Nucleus accumbens (tissue), 56 donors: ENCODE data around the gene ANKRD52.
"Not testable (repeated sequence)": the region's sequence is repeated elsewhere in the genome, so short reads cannot be mapped to it uniquely, and the experiment has no call there.

Source experiments
- DNase-seq, 56 donors: peaks; one replicate each; lab custom pipeline; 2025; lab: John Stamatoyannopoulos, UW

ANKRD52 gene

DNA sequence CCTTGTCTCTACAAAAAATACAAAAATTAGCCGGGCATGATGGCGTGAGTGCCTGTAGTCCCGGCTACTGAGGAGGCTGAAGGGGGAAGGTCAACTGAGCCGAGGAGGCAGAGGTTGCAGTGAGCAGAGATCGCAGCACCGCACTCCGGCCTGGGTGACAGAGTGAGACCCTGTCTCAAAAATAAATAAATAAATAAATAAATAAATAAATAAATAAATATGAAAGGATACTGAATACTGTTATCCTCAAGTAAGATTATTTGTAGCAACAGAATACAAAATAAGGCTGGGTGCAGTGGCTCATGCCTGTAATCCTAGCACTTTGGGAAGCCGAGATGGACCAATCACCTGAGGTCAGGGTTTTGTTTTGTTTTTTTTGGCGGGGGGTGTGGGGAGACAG lies 38.3 kb downstream of the ANKRD52 start:
- DNase-seq, result no peak

- no peak for DNase-seq
Measured at GRCh38 chr12:56216461-56216860, 41.7 kb downstream of the ANKRD52 start.

DNA sequence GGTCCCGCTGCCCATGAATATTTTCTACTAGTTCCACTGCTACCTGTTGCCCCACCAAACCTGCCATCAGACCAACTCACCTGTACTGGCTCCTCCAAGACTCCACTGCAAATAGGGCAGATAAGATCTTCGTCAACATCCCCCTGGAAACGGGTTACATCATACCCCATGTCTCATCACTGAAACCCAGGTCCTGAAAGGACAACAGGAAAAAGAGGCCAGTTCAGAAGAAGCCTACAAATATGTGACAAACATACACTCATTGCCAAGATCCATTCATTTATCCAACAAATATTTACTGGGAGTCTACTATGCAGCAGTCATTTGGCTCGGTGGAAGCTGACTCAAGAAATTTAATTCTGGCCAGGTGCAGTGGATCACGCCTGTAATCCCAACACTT lies 44.3 kb downstream of the ANKRD52 start:
- no peak for DNase-seq

DNA sequence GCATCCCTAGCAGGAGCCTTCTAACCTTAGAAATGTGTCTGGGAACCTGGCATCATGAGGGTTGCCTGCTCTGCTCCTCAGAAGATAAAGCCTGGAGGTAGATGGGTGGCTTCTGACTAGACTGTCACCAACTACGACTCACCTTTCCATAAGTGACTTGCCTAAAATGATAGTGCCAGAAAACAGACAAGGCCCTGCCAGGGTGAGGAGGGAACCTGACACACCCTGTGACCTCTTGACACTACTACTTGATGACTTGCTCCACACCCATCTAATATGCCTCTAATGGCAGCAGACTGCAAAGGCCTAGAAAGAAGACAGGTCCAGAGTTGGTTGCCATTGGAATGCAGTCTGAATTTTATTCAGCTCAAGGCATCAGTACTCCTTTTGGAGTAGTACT lies 45.8 kb downstream of the ANKRD52 start:
- DNase-seq, result no peak

- no peak for DNase-seq
Measured at GRCh38 chr12:56208006-56208405, 50.2 kb downstream of the ANKRD52 start.

DNA sequence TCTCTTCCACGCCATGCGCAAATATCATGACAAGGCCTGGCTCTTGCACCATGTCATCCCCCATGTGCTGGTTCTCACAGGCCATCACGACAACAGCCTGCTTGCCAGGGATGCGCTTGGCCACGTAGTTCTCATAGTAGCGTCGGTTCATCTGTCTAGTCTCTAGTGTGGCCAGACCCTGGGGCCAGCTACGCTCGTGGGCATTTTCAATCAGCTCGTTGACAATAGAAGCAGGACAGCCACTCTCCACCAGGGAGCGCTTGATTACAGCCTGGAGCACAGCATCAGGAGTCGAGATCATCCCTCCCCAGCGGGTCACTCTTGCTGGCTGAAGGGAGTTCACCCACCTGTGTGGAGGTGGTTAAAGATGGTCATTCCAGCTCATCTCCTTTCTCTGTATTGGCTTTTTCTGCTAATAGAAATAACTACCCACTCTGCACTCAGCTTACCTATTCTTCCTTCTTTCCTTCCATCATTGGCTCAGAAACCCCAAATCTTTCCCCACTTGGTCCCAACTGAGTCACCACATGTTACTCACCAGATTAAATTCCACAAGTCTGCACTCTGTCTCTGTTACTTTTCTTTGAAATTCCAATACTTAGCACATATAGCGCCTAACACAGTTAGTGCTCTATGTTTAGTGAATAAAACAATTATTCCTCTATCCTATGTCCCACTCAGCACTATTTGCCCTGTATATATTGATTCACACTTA lies 51.6 kb downstream of the ANKRD52 start:
- DNase-seq, result peak in 17 of 56 donors; percentile 0 to 33 (median 9)

DNA sequence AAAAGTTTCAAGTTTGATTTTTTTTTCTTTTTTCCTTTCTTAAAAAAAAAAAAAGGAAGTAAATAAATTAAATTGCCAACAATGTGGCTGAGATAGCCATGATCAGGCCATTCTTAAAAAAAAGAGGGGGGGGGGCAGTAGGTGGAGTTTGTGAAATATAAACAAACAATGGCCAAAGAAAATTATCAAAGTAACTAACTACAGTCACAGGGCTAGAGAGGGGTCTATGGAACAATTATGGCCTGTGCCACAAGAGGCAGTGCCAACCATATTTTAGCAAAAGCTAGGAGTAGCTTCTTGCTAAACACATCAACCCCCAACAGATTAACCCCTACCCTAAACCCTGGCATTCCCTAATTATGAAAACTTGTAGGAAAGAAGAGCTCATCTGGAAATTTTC lies 52.7 kb downstream of the ANKRD52 start:
- DNase-seq, result no peak

DNA sequence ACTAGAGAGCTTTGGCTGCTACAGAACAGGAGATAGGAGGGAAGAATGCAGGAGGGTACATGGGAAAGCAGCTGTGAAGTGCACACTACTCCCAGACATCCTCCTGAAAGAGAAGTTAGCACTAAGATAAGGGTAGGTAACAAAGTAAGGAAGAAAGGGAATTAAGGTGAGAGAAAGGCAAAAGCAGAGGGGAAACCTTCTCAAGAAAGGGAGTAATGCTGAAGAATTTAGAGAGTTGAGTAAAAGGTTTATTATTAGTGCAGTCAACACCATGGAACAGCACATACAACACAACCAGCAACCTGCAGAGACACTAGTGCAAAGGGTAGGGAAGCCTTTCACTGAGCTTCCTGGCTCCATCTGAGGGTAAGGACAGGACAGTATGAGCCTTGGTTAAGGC lies 53.9 kb downstream of the ANKRD52 start:
- no peak for DNase-seq

DNA sequence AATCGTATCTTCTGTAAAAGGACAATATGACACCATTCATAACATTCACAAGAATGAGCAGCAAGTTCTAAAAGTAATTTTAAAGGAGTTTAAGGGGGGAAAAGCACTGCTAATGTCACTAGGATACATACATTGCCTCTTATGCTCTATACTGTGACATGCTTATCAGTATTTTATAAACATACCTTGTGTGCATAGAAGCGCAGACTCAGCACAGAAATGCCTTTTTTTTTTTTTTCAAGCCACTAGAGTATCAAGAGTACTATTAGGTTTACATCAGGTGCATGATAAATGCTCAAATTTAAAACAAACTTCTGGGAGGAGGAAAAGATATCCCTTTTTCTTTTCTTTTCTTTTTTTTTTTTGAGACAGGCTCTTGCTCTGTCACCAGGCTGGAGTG lies 55.3 kb downstream of the ANKRD52 start:
- DNase-seq, result no peak

DNA sequence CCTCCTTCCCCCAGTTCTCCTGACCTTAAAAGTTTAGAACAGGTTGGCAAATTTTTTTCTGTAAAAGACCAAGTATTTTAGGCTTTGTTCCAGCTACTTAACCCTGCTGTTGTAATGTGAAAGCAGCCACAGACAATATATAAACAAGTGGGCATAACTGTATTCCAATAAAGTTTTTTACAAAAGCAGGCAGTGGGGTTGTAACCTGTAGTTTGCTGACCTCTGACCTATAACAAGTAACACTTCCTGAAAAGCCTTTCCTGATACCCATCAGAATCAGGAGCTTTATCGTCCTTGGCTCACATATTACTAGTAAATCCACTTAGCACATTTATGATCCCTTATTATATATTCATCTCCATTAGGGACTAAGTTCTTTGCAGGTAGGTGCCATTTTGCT lies 55.8 kb downstream of the ANKRD52 start:
- DNase-seq, result no peak

GRCh38 chr12:56198836-56199235 lies 59.3 kb downstream of the ANKRD52 start:
- no peak for DNase-seq

DNA sequence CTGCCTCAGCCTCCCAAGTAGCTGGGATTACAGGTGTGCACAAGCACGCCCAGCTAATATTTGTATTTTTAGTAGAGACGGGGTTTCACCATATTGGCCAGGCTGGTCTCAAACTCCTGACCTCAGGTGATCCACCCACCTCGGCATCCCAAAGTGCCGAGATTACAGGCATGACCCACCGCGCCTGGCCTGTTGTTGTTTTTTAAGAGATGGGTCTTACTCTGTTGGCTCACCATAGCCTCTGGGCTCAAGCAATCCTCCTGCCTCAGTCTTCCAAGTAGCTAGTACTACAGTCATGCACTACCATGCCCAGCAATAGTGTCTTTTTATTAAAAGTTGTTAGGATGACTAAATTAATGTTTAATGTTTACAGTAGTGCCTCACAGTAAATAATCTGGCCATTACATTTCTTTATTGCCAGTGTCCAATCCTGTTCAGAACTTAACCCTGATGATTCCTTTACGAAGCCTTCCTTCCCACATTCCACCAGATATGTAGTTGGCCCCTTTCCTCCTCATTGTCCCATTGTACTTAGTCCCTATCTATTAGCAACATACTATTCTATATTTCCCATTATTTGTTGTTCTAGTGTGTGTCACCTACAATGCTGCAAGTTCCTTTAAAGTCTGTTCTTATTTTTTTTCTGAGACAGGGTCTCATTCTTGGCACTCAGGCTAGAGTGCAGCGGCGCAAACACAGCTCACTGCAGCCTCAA lies 60.1 kb downstream of the ANKRD52 start:
- no peak for DNase-seq

GRCh38 chr12:56196818-56197550 lies 61.2 kb downstream of the ANKRD52 start:
- DNase-seq, result not testable (repeated sequence)

- peak in 42 of 56 donors; percentile 1 to 82 (median 22) for DNase-seq
Measured at GRCh38 chr12:56193025-56193578, 65.1 kb downstream of the ANKRD52 start.

GRCh38 chr12:56192582-56192981 lies 65.6 kb downstream of the ANKRD52 start:
- DNase-seq, result no peak

DNA sequence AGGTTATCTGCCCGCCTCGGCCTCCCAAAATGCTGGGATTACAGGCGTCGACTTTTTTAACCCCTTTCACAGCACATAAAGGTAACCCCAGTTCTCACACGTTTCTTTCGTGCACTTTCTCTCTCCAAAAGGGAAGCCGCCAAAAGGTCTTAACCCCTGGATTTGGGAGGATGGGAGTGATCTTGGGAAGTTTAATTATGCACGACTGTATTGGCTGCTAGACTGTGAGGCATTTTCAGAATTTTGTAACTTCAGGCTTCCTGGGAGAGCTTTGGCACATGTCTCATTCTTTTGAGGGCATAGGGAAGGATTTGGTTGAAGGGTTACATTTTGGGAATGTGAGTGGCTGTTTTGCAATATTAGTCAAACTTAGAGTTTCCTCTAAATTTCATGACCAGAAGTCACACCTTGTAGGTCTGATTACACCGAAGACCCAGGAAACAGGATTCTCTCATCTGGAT lies 67.5 kb downstream of the ANKRD52 start:
- peak in 1 of 56 donors; percentile 37 for DNase-seq

GRCh38 chr12:56189918-56190694 lies 68.1 kb downstream of the ANKRD52 start:
- DNase-seq, result peak in 54 of 56 donors; percentile 11 to 91 (median 68)

DNA sequence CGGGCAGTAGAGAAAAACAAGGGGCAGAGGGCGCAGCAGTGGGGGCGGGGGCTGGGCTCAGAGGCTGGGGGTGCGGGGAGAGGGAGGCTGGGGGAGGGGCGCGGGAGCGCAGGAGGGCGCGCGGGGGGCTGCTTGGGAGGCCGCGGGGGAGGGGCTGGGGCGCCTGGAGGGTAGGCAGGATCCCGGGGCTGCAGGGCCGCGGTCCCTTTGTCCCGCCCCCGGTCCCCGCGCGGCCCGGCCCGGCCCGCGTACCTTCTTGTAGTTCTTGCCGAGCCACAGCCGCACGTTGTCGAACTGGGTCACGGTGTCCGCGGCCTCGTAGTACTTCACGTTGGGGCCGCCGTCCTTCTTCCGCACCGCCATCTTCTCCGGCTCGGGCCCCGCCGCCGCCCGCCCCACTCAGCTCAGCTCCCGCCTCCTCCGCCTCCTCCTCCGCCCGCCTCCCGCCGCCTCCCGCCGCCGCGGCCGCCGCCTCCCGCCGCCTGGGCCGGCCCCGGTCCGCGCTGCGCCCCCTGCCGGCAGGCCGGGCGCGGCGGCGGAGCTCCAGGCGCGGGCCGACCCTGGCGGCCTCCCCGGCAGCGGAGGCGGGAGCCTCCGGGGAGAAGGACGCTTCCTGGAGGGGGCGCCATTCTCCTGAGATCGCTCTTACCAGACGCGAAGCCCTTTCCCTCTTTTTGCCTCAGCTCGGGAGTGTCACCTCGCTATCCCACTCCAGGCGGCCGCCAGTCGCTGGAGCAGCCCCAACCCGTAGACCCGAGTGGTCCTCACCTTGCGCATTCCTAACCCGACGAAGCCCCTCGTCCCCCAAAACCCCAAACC lies 68.9 kb downstream of the ANKRD52 start, which contains the start of gene SMARCC2:
SMARCC2 (minus strand) TSS at position 385 of the 819 bp plus-strand sequence; CDS start at position 363, 22 bp downstream.
- peak in 54 of 56 donors; percentile 22 to 91 (median 70) for DNase-seq

DNA sequence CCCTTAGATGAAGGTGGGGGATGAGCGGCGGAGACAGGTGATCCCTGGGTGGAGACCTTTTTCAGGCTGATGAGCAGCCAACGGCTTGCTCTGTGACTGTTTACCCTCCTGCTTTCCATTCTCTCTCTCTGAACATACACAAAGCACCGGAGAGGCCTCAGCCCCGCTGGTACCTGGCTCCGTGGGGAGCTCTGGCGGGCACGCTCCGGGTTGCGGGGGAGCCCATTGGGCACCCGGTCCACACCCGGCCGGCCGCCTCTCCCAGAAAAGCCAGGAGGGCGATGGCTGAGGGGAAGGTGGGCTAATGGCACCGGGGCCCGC lies 69.4 kb downstream of the ANKRD52 start:
- DNase-seq, result peak in 14 of 56 donors; percentile 6 to 50 (median 29)
